Measurements from ENCODE around the gene BSN.

- TF ChIP-seq CTCF (IDR thresholded peaks at IDR 0.05) (no peak), POLR2A (IDR thresholded peaks at IDR 0.05) (no peak), EP300 (IDR thresholded peaks at IDR 0.05) (no peak)
Observed at GRCh38 chr3:49627634-49628033, 73.4 kb downstream of the BSN start.

Measured in gastroesophageal sphincter (tissue), 3 donors.